HepG2 (cell line): ENCODE measurements around the gene OPRM1. TPM values are rescaled to one million over a fixed set of nuclear protein-coding genes. Genes with fewer than 3 reads are reported as not detected.

Experiments used
- ATAC-seq: fragments of 200-7000 bp; cut with Tn5 transposase; 3 replicates; pipeline ENCODE4 v1.9.1; 2020; ENCODE audit warnings: mild to moderate bottlenecking, moderate library complexity
- BruUV-seq: library from RNA; stranded (reverse); fragments of 400-500 nt; replicated peaks from 2 replicates; lab custom pipeline; 2021; lab: Mats Ljungman, UMichigan
- CTCF ChIA-PET: fragments of 300-600 bp; formaldehyde crosslinking; extraction: SDS; loops from one replicate; lab custom pipeline; 2021; ENCODE audit warnings: low total read pairs, inconsistent platforms, low intra/inter-chr PET ratio; lab: Yijun Ruan, JAX
- POLR2A ChIA-PET: fragments of 350-600 bp; sonication (Branson Sonifier 250); formaldehyde crosslinking; loops from one replicate; lab custom pipeline; 2020; ENCODE audit warnings: antibody characterized with exemption, inconsistent platforms; lab: Yijun Ruan, JAX
- DNase-seq: peaks from one replicate; pipeline ENCODE4 v3.0.0-alpha.2; 2015; ENCODE audit warnings: low spot score
- FAIRE-seq: peaks from 3 replicates; lab custom pipeline; 2011; peaks lifted over from hg19 to GRCh38; lab: Jason Lieb, UNC
- H2AFZ ChIP-seq: one replicate; pipeline ENCODE4 v1.6.1; 2011; ENCODE audit warnings: low read length, inconsistent platforms
- H3K27ac ChIP-seq: fragments of 300-600 bp; 3 replicates; pipeline ENCODE4 v1.8.0; 2011; ENCODE audit warnings: mixed run types, mild to moderate bottlenecking, mixed read lengths, low read length, inconsistent platforms; ENCODE audit not compliant: insufficient read depth; ENCODE audit errors: extremely low read length
- H3K27me3 ChIP-seq, 2 experiments: fragments of 200-600 bp in 1 of 2; 2 replicates in 1 of 2; 3 replicates in 1 of 2; pipeline versions ENCODE4 v1.6.0 to v1.8.0; 2011; ENCODE audit warnings: low read length in 2 of 2, mild to moderate bottlenecking in 2 of 2, moderate library complexity in 2 of 2, inconsistent platforms in 1 of 2; ENCODE audit not compliant: insufficient read depth in 2 of 2, control insufficient read depth in 1 of 2
- H3K36me3 ChIP-seq, 2 experiments: fragments of 200-600 bp in 1 of 2; replicated peaks in 1 of 2; 2 replicates in 1 of 2; 3 replicates in 1 of 2; pipeline versions ENCODE4 v1.5.1 to v1.8.0; 2011; ENCODE audit warnings: low read length in 2 of 2, inconsistent platforms in 1 of 2; ENCODE audit not compliant: insufficient read depth in 2 of 2, control insufficient read depth in 1 of 2
- H3K4me1 ChIP-seq: 2 replicates; pipeline ENCODE4 v1.5.1; 2012; ENCODE audit warnings: low read length, inconsistent platforms; ENCODE audit not compliant: insufficient read depth
- H3K4me2 ChIP-seq: 2 replicates; pipeline ENCODE4 v1.6.0; 2011; ENCODE audit warnings: low read depth, low read length, inconsistent platforms
- H3K4me3 ChIP-seq, 3 experiments: fragments of 200-600 bp in 1 of 3; sonication (generic), shearing (Covaris generic) in 1 of 3; replicated peaks in 1 of 3; 2 replicates each; pipeline ENCODE4 v1.5.1; 2011 to 2016; ENCODE audit warnings: low read length in 3 of 3, inconsistent platforms in 2 of 3, low read depth in 2 of 3, mild to moderate bottlenecking in 2 of 3, control low read depth in 1 of 3, mixed read lengths in 1 of 3; ENCODE audit not compliant: insufficient read depth in 1 of 3
- H3K79me2 ChIP-seq: one replicate; pipeline ENCODE4 v1.6.1; 2011; ENCODE audit warnings: low read length, inconsistent platforms; ENCODE audit not compliant: insufficient read depth
- H3K9ac ChIP-seq: 2 replicates; pipeline ENCODE4 v1.6.0; 2011; ENCODE audit warnings: mild to moderate bottlenecking, low read depth, low read length, inconsistent platforms; ENCODE audit not compliant: insufficient read depth
- H3K9me3 ChIP-seq: 2 replicates; pipeline ENCODE4 v1.5.1; 2012; ENCODE audit warnings: mild to moderate bottlenecking, low read length
- H4K20me1 ChIP-seq: 2 replicates; pipeline ENCODE4 v1.6.0; 2011; ENCODE audit warnings: inconsistent platforms, mild to moderate bottlenecking, low read length, moderate library complexity; ENCODE audit not compliant: insufficient read depth
- DMAP1 ChIP-seq: IDR thresholded peaks from 2 replicates; pipeline ENCODE4 v1.6.1; 2016
- DPF2 ChIP-seq: sonication (generic); formaldehyde crosslinking; IDR thresholded peaks from 2 replicates; pipeline ENCODE4 v1.4.0; 2020; ENCODE audit warnings: mild to moderate bottlenecking, low read depth, missing genetic modification reagents, borderline replicate concordance
- DR1 ChIP-seq: sonication (generic); formaldehyde crosslinking; IDR thresholded peaks from 2 replicates; pipeline ENCODE4 v1.8.0; 2021; ENCODE audit warnings: mild to moderate bottlenecking, missing genetic modification reagents, inconsistent platforms
- ERF ChIP-seq: IDR thresholded peaks from 2 replicates; pipeline ENCODE4 v1.6.1; 2018; ENCODE audit warnings: missing biosample characterization, missing genetic modification reagents
- HMG20A ChIP-seq: IDR thresholded peaks from 2 replicates; pipeline ENCODE4 v1.6.1; 2016; ENCODE audit warnings: borderline replicate concordance
- IKZF4 ChIP-seq: sonication (generic); formaldehyde crosslinking; IDR thresholded peaks from 2 replicates; pipeline ENCODE4 v1.5.1; 2020; ENCODE audit warnings: borderline replicate concordance, mild to moderate bottlenecking, low read depth, missing genetic modification reagents; ENCODE audit errors: not compliant biosample characterization
- JUN ChIP-seq: sonication (generic); formaldehyde crosslinking; IDR thresholded peaks from 2 replicates; pipeline ENCODE4 v1.4.0; 2020; ENCODE audit warnings: mild to moderate bottlenecking, missing genetic modification reagents
- MAFF ChIP-seq: IDR thresholded peaks from 2 replicates; pipeline ENCODE4 v1.6.1; 2011; ENCODE audit warnings: low read depth, low read length, improper control_type of control experiment
- MYC ChIP-seq: sonication (generic); formaldehyde crosslinking; IDR thresholded peaks from 2 replicates; pipeline ENCODE4 v1.9.0; 2021; ENCODE audit warnings: missing genetic modification reagents, borderline replicate concordance
- MZF1 ChIP-seq: sonication (generic); formaldehyde crosslinking; IDR thresholded peaks from 2 replicates; pipeline ENCODE4 v1.8.1; 2023; ENCODE audit warnings: mild to moderate bottlenecking, missing genetic modification reagents, borderline replicate concordance
- NONO ChIP-seq, 2 experiments: fragments of 450-650 bp in 1 of 2; sonication (generic) in 1 of 2; formaldehyde crosslinking in 1 of 2; IDR thresholded peaks in 1 of 2; conservative IDR thresholded peaks in 1 of 2; 2 replicates each; pipeline versions ENCODE4 v1.6.1 to v1.8.0; 2017 to 2022; ENCODE audit warnings: mild to moderate bottlenecking in 1 of 2, missing genetic modification reagents in 1 of 2, moderate library complexity in 1 of 2
- RARA ChIP-seq: IDR thresholded peaks from 2 replicates; pipeline ENCODE4 v1.6.1; 2016; ENCODE audit warnings: missing genetic modification reagents, missing compliant biosample characterization
- RXRA ChIP-seq: sonication (generic); formaldehyde crosslinking; IDR thresholded peaks from 2 replicates; pipeline ENCODE4 v1.5.1; 2020; ENCODE audit warnings: missing genetic modification reagents
- SMAD9 ChIP-seq: sonication (generic); formaldehyde crosslinking; IDR thresholded peaks from 2 replicates; pipeline ENCODE4 v1.5.1; 2020; ENCODE audit warnings: mild to moderate bottlenecking, missing genetic modification reagents
- YY1 ChIP-seq: IDR thresholded peaks from 2 replicates; pipeline ENCODE4 v1.6.1; 2011; ENCODE audit warnings: low read length, low read depth, moderate library complexity, mild to moderate bottlenecking; ENCODE audit not compliant: insufficient read depth, insufficient replicate concordance
- ZBTB14 ChIP-seq: sonication (generic); formaldehyde crosslinking; IDR thresholded peaks from 2 replicates; pipeline ENCODE4 v1.4.0; 2020; ENCODE audit warnings: missing genetic modification reagents
- ZMYM2 ChIP-seq: sonication (generic); formaldehyde crosslinking; IDR thresholded peaks from 2 replicates; pipeline ENCODE4 v1.8.0; 2022; ENCODE audit warnings: mild to moderate bottlenecking, missing genetic modification reagents
- ZNF383 ChIP-seq: sonication (generic); formaldehyde crosslinking; IDR thresholded peaks from 2 replicates; pipeline ENCODE4 v1.4.0; 2020; ENCODE audit warnings: missing genetic modification reagents, mild to moderate bottlenecking, borderline replicate concordance
- ZNF530 ChIP-seq: sonication (generic); formaldehyde crosslinking; IDR thresholded peaks from 2 replicates; pipeline ENCODE4 v1.5.0; 2020; ENCODE audit warnings: low read depth, mild to moderate bottlenecking, missing genetic modification reagents
- WGBS: methylation state at CpG from one replicate; pipeline ENCODE4 v1.1.6; 2017; ENCODE audit warnings: low lambda C conversion rate; 5-methylcytosine and 5-hydroxymethylcytosine counted together
- in situ Hi-C: cut with HindIII; loops from 2 replicates; pipeline ENCODE4 v1.10.0; 2017; ENCODE audit warnings: low pct_unique_long_range_greater_than_20kb; ENCODE audit not compliant: extremely low pct_ligation_motif_present
- intact Hi-C: fragments of 100-400 bp; cut with micrococcal nuclease; formaldehyde crosslinking; loops from one replicate; pipeline ENCODE4 v1.10.0; 2022; ENCODE audit not compliant: unreplicated experiment
- polyA plus RNA-seq, 8 experiments: library from polyadenylated mRNA; depleted of rRNA in 3 of 8; stranded (reverse) in 7 of 8; unstranded in 1 of 8; fragments of >200 nt; fragmentation: Illumina TruSeq in 4 of 8; extraction: Trizol in 4 of 8; gene quantifications; 2 replicates each; pipeline versions ENCODE4 v1.2.1 to v1.2.3, GENCODE V29; 2011 to 2016; ENCODE audit warnings: low read depth in 4 of 8, missing spikeins in 1 of 8, mixed read lengths in 1 of 8; ENCODE audit not compliant: insufficient read depth in 1 of 8
- total RNA-seq, 5 experiments: library from RNA; depleted of rRNA; stranded (reverse); fragments of >200 nt; fragmentation: Illumina TruSeq; extraction: Trizol; gene quantifications; 2 replicates each; pipeline ENCODE4 v1.2.3, GENCODE V29; 2016; ENCODE audit warnings: low read depth in 1 of 5
- TF ChIP-seq, protein P1 (sequence below): sonication (generic); formaldehyde crosslinking; IDR thresholded peaks from 2 replicates; pipeline ENCODE4 v1.4.0; 2020; ENCODE audit warnings: low read depth, mild to moderate bottlenecking, missing genetic modification reagents

OPRM1 gene
- total and polyA plus RNA-seq, 2 of the 13 experiments (the other 11 are each of a cell fraction or from before 2014, with no cell fraction given) = not detected

GRCh38 chr6:154242617-154243357 is 203.7 kb downstream of the OPRM1 start:
- FAIRE-seq = no peak
- H3K4me1 ChIP-seq = no peaks in the 10 kb centered on the region
- POLR2A ChIA-PET = no interaction called here
- no TSS peak for BruUV-seq
- no peak overlapping the region for H2AFZ ChIP-seq
- in situ Hi-C loops (no loop called here), intact Hi-C loops (no loop called here)
- no peak for DNase-seq
- no peak for ATAC-seq
- no peaks in the 10 kb centered on the region for H3K9me3 ChIP-seq
- CTCF ChIA-PET = no interaction called here
- no peak overlapping the region for H3K27ac ChIP-seq
- H4K20me1 ChIP-seq = no peaks in the 10 kb centered on the region
- no peaks in the 10 kb centered on the region for H3K79me2 ChIP-seq
- no peak overlapping the region for H3K9ac ChIP-seq
- TF ChIP-seq DPF2 (CRISPR knock-in tag) = no peak
- no peak for TF ChIP-seq HMG20A (CRISPR knock-in tag)
- no peak for TF ChIP-seq RARA (CRISPR knock-in tag)
- TF ChIP-seq SMAD9 = no peak
- no peak for TF ChIP-seq ZMYM2 (CRISPR knock-in tag)
- no peak for TF ChIP-seq MZF1 (CRISPR knock-in tag)
- TF ChIP-seq ZNF530 (CRISPR knock-in tag) = no peak
- no peak for TF ChIP-seq JUN (CRISPR knock-in tag)
- TF ChIP-seq, protein P1, sequence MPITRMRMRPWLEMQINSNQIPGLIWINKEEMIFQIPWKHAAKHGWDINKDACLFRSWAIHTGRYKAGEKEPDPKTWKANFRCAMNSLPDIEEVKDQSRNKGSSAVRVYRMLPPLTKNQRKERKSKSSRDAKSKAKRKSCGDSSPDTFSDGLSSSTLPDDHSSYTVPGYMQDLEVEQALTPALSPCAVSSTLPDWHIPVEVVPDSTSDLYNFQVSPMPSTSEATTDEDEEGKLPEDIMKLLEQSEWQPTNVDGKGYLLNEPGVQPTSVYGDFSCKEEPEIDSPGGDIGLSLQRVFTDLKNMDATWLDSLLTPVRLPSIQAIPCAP (CRISPR knock-in tag) = no peak
- no peak for TF ChIP-seq ERF (CRISPR knock-in tag)
- no peak for TF ChIP-seq RXRA
- TF ChIP-seq IKZF4 (CRISPR knock-in tag) = no peak
- TF ChIP-seq ZBTB14 (CRISPR knock-in tag) = no peak
- no peak for TF ChIP-seq MAFF
- TF ChIP-seq ZNF383 (CRISPR knock-in tag) = no peak
- no peak for TF ChIP-seq NONO (IDR thresholded peaks at IDR 0.05)
- no peak for TF ChIP-seq NONO (CRISPR knock-in tag; conservative IDR thresholded peaks at IDR 0.05)
- TF ChIP-seq MYC = no peak
- TF ChIP-seq DR1 (CRISPR knock-in tag) = no peak
- no peak for TF ChIP-seq YY1
- TF ChIP-seq DMAP1 = no peak
- WGBS = 15% methylated on average over 13 of the region's 13 CpGs
- H3K4me2 ChIP-seq = no peak overlapping the region
- peaks cover 0 to 39% of the 10 kb centered on the region in 2 experiments; a peak in 2 of 5 replicates for H3K27me3 ChIP-seq
- no peaks in the 10 kb centered on the region for H3K36me3 ChIP-seq
- H3K4me3 ChIP-seq = no peak overlapping the region
